ENCODE results near the gene GPR3. TPM values are rescaled to one million over a fixed set of nuclear protein-coding genes. Genes with fewer than 3 reads are reported as not detected.

Gene GPR3
- total and polyA plus RNA-seq, 10 of the 15 experiments (the other 5 are each of a cell fraction or from before 2014, with no cell fraction given): 0.33 to 1.4 (median 0.63) TPM; not detected in 3

DNA sequence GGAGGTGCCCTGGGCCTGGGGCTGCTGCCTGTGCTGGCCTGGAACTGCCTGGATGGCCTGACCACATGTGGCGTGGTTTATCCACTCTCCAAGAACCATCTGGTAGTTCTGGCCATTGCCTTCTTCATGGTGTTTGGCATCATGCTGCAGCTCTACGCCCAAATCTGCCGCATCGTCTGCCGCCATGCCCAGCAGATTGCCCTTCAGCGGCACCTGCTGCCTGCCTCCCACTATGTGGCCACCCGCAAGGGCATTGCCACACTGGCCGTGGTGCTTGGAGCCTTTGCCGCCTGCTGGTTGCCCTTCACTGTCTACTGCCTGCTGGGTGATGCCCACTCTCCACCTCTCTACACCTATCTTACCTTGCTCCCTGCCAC lies 1.8 kb downstream of the GPR3 start:
- POLR2A ChIA-PET: interaction anchor here (2.9 kb wide), 1 partner anchor 97 kb away, joined by 16 read pairs; no protein-coding TSS in a partner anchor
- intact Hi-C loops (cut with micrococcal nuclease; ENCODE audit: unreplicated experiment): loop anchor here (2.0 kb wide), 1 partner anchor 291 kb away; no protein-coding TSS in a partner anchor
- no peaks in the 10 kb centered on the region for H3K9me3 ChIP-seq (replicated peaks; ENCODE audit: control insufficient read depth, insufficient read depth, low read length)
- no peak for DNase-seq (ENCODE audit: low read depth, low spot score)
- H3K36me3 ChIP-seq (ENCODE audit: control insufficient read depth in 2 of 2, insufficient read depth in 2 of 2, low read length in 1 of 2): no peaks in the 10 kb centered on the region
- no TSS peak for BruUV-seq (replicated peaks)
- SMC1A ChIA-PET (ENCODE audit: uncharacterized antibody, unreplicated experiment): interaction anchor here (1.1 to 5.6 kb wide), 9 partner anchors 10 to 214 kb away, joined by 5 to 54 read pairs (median 7); partner anchors contain the start of gene AHDC1
- FAIRE-seq: no peak
- H3K4me3 ChIP-seq: no peak overlapping the region
- CTCF ChIA-PET: interaction anchor here (0.6 to 13.5 kb wide), 23 partner anchors 12 to 348 kb away, joined by 3 to 265 read pairs (median 7); partner anchors contain the start of genes AHDC1 and MAP3K6
- peaks cover 8% of the 10 kb centered on the region for H3K4me1 ChIP-seq (ENCODE audit: control insufficient read depth, insufficient read depth, low read length)
- no peaks in the 10 kb centered on the region for H3K79me2 ChIP-seq (ENCODE audit: control insufficient read depth, insufficient read depth, low read length)
- RAD21 ChIA-PET (ENCODE audit: unreplicated experiment): interaction anchor here (0.6 to 4.9 kb wide), 14 partner anchors 24 to 350 kb away, joined by 3 to 103 read pairs (median 4); no protein-coding TSS in a partner anchor
- no peak overlapping the region for H3K9ac ChIP-seq (ENCODE audit: control insufficient read depth, insufficient read depth, low read length)
- H3K4me2 ChIP-seq (ENCODE audit: control insufficient read depth, insufficient read depth): no peak overlapping the region
- no peak overlapping the region for H3K27ac ChIP-seq (ENCODE audit: control insufficient read depth, insufficient read depth)
- in situ Hi-C loops (cut with MboI): loop anchor here (5.0 kb wide), 3 partner anchors 92 to 292 kb away; no protein-coding TSS in a partner anchor
- WGBS (ENCODE audit: insufficient coverage, insufficient replicate concordance, low lambda C conversion rate, missing lambda C conversion rate): 88% methylated on average over 9 of the region's 9 CpGs
- no peaks in the 10 kb centered on the region for H4K20me1 ChIP-seq (ENCODE audit: control insufficient read depth, insufficient read depth)
- no peak overlapping the region for H2AFZ ChIP-seq (ENCODE audit: control insufficient read depth, low read depth, low read length)
- H3K27me3 ChIP-seq (replicated peaks in 1 of 2; ENCODE audit: control insufficient read depth in 2 of 2, insufficient read depth in 2 of 2, low read length in 1 of 2): no peaks in the 10 kb centered on the region
- ATAC-seq: no peak
- TF ChIP-seq, protein P1, sequence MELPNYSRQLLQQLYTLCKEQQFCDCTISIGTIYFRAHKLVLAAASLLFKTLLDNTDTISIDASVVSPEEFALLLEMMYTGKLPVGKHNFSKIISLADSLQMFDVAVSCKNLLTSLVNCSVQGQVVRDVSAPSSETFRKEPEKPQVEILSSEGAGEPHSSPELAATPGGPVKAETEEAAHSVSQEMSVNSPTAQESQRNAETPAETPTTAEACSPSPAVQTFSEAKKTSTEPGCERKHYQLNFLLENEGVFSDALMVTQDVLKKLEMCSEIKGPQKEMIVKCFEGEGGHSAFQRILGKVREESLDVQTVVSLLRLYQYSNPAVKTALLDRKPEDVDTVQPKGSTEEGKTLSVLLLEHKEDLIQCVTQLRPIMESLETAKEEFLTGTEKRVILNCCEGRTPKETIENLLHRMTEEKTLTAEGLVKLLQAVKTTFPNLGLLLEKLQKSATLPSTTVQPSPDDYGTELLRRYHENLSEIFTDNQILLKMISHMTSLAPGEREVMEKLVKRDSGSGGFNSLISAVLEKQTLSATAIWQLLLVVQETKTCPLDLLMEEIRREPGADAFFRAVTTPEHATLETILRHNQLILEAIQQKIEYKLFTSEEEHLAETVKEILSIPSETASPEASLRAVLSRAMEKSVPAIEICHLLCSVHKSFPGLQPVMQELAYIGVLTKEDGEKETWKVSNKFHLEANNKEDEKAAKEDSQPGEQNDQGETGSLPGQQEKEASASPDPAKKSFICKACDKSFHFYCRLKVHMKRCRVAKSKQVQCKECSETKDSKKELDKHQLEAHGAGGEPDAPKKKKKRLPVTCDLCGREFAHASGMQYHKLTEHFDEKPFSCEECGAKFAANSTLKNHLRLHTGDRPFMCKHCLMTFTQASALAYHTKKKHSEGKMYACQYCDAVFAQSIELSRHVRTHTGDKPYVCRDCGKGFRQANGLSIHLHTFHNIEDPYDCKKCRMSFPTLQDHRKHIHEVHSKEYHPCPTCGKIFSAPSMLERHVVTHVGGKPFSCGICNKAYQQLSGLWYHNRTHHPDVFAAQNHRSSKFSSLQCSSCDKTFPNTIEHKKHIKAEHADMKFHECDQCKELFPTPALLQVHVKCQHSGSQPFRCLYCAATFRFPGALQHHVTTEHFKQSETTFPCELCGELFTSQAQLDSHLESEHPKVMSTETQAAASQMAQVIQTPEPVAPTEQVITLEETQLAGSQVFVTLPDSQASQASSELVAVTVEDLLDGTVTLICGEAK (IDR thresholded peaks at IDR 0.05; ENCODE audit: borderline replicate concordance): no peak
- TF ChIP-seq RAD21 (IDR thresholded peaks at IDR 0.05; ENCODE audit: insufficient read depth, low read depth, low read length) (no peak), EZH2 (IDR thresholded peaks at IDR 0.05; ENCODE audit: borderline replicate concordance, control insufficient read depth, low read depth, low read length) (no peak), ZSCAN29 (IDR thresholded peaks at IDR 0.05) (no peak), MXI1 (IDR thresholded peaks at IDR 0.05; ENCODE audit: low read depth, low read length) (no peak), ESRRA (IDR thresholded peaks at IDR 0.05; ENCODE audit: low read length) (no peak), SPI1 (IDR thresholded peaks at IDR 0.05; ENCODE audit: borderline replicate concordance, insufficient read depth, low read depth, low read length) (no peak), ZNF24 (IDR thresholded peaks at IDR 0.05) (no peak), JUND (IDR thresholded peaks at IDR 0.05; ENCODE audit: low read depth, low read length) (no peak), ATF7 (IDR thresholded peaks at IDR 0.05; ENCODE audit: low read depth) (no peak), KAT2A (conservative IDR thresholded peaks at IDR 0.05; ENCODE audit: control insufficient read depth, low read depth, low read length) (no peak), ZNF274 (IDR thresholded peaks at IDR 0.05; ENCODE audit: insufficient read depth, insufficient read length) (no peak), CHD1 (IDR thresholded peaks at IDR 0.05; ENCODE audit: low read depth, low read length) (no peak)
- TF ChIP-seq, protein P2, sequence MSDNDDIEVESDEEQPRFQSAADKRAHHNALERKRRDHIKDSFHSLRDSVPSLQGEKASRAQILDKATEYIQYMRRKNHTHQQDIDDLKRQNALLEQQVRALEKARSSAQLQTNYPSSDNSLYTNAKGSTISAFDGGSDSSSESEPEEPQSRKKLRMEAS (IDR thresholded peaks at IDR 0.05; ENCODE audit: low read depth, low read length): no peak
- TF ChIP-seq, protein P3, sequence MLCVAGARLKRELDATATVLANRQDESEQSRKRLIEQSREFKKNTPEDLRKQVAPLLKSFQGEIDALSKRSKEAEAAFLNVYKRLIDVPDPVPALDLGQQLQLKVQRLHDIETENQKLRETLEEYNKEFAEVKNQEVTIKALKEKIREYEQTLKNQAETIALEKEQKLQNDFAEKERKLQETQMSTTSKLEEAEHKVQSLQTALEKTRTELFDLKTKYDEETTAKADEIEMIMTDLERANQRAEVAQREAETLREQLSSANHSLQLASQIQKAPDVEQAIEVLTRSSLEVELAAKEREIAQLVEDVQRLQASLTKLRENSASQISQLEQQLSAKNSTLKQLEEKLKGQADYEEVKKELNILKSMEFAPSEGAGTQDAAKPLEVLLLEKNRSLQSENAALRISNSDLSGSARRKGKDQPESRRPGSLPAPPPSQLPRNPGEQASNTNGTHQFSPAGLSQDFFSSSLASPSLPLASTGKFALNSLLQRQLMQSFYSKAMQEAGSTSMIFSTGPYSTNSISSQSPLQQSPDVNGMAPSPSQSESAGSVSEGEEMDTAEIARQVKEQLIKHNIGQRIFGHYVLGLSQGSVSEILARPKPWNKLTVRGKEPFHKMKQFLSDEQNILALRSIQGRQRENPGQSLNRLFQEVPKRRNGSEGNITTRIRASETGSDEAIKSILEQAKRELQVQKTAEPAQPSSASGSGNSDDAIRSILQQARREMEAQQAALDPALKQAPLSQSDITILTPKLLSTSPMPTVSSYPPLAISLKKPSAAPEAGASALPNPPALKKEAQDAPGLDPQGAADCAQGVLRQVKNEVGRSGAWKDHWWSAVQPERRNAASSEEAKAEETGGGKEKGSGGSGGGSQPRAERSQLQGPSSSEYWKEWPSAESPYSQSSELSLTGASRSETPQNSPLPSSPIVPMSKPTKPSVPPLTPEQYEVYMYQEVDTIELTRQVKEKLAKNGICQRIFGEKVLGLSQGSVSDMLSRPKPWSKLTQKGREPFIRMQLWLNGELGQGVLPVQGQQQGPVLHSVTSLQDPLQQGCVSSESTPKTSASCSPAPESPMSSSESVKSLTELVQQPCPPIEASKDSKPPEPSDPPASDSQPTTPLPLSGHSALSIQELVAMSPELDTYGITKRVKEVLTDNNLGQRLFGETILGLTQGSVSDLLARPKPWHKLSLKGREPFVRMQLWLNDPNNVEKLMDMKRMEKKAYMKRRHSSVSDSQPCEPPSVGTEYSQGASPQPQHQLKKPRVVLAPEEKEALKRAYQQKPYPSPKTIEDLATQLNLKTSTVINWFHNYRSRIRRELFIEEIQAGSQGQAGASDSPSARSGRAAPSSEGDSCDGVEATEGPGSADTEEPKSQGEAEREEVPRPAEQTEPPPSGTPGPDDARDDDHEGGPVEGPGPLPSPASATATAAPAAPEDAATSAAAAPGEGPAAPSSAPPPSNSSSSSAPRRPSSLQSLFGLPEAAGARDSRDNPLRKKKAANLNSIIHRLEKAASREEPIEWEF (IDR thresholded peaks at IDR 0.05; ENCODE audit: insufficient replicate concordance, low read depth, low read length): no peak
